Measurements from ENCODE around the gene CEP104.
"Not testable (repeated sequence)": the region's sequence is repeated elsewhere in the genome, so short reads cannot be mapped to it uniquely, and the experiment has no call there.

Gene CEP104

DNA sequence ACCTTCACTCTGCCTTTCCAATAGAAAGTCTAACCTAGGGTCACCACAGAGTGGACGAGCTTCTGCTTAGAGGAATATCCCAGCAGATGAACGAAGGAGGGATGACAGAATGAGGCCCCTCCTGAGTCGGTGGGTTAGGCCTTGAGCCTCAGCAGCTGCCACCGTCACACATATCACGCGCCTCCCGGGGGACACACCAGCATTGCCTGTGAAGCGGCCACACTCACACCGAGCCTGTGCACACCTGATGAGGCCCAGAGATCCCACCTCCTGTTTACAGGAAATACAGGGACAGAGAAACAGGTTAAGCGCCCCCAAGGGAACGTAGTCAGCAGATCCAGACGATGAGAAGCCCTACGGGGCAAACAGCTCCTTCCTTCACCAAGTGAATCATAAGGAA, 35.6 kb downstream of the CEP104 start:
- no peak for DNase-seq

DNA sequence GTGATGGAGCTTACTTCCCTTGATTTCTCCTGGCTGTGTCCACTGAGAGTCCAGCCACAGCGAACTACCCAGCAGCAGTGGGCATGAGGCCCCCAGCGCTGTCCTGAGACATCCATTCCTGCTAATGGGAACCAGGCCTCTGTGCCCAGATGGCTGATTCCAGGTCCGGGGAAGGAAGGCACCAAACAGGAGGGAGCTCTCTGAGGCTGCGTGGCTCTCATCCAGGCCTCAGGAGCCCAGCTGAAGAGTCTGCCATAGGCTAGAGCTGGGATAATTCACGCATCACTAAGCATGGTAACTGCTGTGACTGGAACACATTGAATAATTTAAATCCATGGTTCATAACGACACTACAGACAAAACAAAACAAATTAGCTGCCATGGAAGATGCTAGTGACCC, 36.0 kb downstream of the CEP104 start:
- no peak for DNase-seq

DNA sequence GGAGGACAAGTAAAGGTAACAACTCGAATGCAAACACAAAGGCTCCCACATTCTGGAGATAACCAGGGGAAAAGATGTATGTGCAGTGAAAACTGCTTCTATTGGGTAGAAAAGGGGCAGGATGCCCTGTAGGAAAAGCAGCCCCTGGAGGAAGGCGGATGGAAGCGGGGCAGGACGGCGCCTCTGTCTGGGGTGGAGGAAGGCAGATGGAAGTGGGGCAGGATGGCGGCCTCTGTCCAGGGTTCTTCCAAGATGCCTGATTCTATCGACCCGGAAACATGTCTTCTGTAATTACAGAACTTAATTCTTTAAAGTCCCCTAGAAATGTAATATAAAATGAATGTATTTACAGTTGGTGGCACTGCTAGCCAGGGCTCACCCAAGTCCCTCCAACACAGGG, 36.7 kb downstream of the CEP104 start:
- no peak for DNase-seq

- no peak for DNase-seq
Observed at GRCh38 chr1:3819771-3820200, 37.2 kb downstream of the CEP104 start.

DNA sequence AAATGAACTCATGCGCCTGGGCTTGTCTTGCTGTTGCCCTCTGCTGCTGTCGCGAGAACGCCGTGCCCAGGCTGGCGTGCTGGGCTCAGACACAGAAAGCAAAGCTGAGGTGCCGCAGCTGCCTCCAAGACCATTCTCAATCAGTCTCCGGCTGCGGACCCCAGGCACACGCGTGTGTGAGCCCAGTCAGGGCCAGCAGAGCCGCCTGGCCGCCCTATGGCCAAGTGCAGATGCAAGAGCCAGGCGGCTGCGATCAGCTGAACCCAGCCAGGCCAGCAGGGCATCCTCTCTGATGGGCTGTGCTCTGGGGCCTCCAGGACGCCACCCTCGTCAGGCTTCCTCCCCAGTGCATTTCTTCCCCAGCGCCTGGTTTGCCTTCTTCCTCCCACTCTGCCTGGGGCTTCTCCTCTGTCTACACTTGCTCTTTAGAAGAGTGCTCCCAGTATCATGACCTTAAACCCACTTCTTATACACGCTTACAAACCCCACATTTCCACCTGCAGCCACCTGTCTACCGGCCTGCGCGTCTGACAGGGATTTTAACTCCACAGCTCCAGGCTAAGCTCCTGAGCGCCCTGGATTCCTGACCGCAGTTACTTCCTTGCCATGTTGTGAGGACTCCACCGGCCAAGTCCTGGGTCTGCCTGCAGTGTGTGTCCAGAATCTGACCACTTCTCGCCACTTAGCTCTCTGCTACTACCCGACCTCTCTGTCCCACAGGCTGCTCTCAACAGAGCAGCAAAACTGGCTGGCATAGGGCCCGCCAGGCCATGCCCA, 39.0 kb downstream of the CEP104 start:
- DNase-seq, result no peak

- DNase-seq, result no peak
Observed at GRCh38 chr1:3817138-3817740, 39.8 kb downstream of the CEP104 start.

GRCh38 chr1:3816331-3817137, 40.5 kb downstream of the CEP104 start:
- peak; percentile 8 for DNase-seq

GRCh38 chr1:3814771-3815561, 42.0 kb downstream of the CEP104 start:
- DNase-seq, result no peak

GRCh38 chr1:3814065-3814464, 42.9 kb downstream of the CEP104 start:
- DNase-seq, result no peak

DNA sequence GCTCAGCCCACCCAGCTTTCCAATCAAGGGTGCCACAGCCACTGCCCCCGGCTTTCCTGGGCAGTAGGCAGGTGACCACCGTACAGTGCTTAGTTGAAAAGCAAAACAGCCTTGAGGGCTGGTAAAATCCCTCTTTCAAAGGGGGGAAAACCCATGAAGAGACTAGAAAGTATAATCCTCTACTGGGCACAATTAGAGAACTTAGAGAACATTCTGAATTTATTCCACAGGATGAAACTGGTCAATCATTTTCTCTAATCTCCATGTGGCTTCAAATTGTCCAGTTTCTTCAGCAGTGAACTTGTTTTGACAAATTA, 45.5 kb downstream of the CEP104 start:
- DNase-seq, result no peak

- DNase-seq, result not testable (repeated sequence)
Observed at GRCh38 chr1:3810149-3810761, 46.8 kb downstream of the CEP104 start.

GRCh38 chr1:3809680-3810079, 47.3 kb downstream of the CEP104 start:
- DNase-seq, result no peak

DNA sequence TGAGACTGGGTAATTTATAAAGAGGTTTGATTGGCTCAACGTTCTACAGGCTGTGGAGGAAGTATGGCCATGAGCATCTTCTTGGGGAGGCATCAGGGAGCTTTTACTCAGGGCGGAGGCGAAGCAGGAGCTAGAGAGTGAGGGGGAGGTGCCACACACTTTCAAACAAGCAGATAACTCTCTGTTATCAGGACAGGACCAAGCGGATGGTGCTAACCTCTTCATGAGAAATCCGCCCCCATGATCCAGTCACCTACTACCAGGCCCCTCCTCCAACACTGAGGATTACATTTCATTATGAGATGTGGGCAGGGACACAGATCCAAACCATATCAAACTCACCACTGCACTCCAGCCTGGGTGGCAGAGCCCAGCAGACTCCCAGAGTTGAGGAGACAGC, 49.2 kb downstream of the CEP104 start:
- DNase-seq, result no peak

- no peak for DNase-seq
Observed at GRCh38 chr1:3805038-3805437, 52.0 kb downstream of the CEP104 start.

DNA sequence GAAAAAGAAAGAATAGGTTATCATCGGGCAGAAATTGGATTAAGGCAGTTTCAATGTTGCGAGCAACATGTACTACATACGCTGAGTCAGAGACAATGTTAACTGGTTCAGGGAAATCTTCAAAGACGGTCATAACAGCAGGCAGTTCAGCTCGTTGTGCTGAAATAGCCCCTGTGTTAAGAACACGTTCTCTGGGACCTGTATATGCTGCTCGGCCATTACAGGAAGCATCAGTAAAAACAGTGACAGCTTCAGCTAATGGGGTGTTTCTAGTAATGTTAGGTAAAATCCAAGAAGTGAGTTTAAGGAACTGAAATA, 52.4 kb downstream of the CEP104 start:
- DNase-seq, result peak; percentile 48

DNA sequence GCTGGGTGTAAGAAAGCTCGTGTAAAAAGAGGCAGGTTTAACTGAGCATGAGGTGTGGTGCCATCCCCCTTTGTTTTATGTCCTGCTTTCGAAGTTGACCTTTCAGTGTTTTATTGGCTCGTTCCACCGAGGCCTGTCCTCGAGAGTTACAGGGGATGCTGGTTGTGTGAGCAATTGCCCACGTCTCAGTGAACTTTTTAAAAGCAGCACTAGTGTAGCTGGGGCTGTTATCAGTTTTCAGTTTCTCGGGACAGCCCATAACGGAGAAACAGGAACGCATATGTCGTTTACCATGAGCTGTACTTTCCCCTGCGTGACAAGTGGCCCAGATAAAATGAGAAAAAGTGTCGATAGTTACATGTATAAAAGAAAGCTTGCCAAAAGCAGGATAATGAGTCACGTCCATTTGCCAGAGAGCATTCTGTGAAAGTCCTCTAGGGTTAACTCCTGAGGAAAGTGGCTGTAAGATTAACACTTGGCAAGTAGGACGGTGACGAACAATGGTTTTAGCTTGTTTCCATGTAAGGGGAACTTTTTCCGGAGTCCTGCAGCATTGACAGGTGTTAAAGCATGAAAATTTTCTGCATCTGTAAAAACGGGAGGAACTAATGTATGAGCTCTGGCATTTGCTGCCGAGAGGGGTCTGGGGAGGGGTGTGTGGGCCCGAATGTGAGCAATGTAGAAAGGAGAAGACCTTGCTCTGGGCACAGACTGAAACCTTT, 52.9 kb downstream of the CEP104 start:
- DNase-seq, result no peak

- DNase-seq, result not testable (repeated sequence)
Observed at GRCh38 chr1:3800795-3801194, 56.2 kb downstream of the CEP104 start.

GRCh38 chr1:3799976-3800685, 56.9 kb downstream of the CEP104 start:
- DNase-seq, result no peak

- DNase-seq, result peak; percentile 89
Observed at GRCh38 chr1:3796215-3797061, 60.6 kb downstream of the CEP104 start, which contains the start of gene LRRC47. Gene LRRC47 (minus strand): TSS chr1:3796498. CDS start chr1:3796476, 22 bp downstream.

GRCh38 chr1:3795453-3796214, 61.4 kb downstream of the CEP104 start:
- no peak for DNase-seq
